HG03139 (cell line): ENCODE data around the gene TEKT5.
"Not testable (repeated sequence)": the region's sequence is repeated elsewhere in the genome, so short reads cannot be mapped to it uniquely, and the experiment has no call there.

Source experiments
- ATAC-seq: cut with Tn5 transposase; IDR thresholded peaks from one replicate; pipeline ENCODE4 v1.9.1; 2021; ENCODE audit not compliant: unreplicated experiment

Gene TEKT5

GRCh38 chr16:10637337-10638037, 57.2 kb downstream of the TEKT5 start:
- no peak for ATAC-seq

DNA sequence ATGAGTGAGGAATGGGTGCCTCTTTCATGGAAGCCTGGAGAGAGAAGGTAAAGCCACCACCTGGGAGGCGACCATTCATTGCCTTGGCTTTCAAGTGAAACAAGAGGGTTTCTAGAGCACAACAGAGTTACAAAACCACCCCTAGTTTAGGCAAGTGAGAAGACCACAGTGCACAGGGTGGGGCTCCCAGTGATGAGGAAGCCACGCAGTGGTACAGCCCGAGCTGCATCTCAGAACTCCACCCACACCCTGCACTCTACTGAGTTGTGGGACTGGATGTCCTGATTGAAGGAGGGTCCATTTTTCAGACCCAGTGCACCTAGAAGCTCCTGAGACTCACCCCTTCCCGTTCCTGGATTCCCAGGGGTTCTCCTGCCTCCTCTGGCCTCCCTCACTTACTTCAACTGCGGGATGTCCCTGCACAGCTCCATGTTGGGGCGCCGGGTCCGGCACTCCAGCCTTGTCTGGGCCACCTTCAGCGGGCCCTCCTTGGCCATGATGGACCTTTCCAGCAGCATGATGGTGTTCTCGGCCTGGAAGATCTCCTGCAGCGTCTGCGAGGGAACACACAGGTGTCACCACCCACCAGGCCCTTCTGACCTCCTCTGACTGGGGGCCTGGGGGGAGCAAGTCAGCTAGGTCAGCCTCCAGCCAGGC, 59.2 kb downstream of the TEKT5 start:
- no peak for ATAC-seq

DNA sequence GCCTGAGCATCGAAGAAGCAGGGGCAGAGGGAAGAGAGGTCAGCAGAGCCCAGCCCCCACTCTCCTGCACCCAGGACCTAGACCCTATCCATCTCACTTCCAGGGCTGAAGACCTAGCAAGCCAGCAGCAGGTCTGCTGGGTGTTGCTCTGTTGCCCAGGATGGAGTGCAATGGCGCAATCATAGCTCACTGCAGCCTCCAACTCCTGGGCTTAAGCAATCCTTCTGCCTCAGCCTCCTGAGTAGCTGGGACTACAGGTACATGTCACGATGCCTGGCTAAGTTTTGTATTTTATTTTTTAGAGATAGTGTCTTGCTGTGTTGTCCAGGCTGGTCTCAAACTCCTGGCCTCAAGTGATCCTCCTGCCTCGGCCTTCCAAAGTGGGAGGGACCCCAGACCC, 61.3 kb downstream of the TEKT5 start:
- ATAC-seq, result not testable (repeated sequence)

- ATAC-seq, result no peak
These were observed 62.8 kb downstream of the TEKT5 start for GRCh38 chr16:10631886-10632285.

DNA sequence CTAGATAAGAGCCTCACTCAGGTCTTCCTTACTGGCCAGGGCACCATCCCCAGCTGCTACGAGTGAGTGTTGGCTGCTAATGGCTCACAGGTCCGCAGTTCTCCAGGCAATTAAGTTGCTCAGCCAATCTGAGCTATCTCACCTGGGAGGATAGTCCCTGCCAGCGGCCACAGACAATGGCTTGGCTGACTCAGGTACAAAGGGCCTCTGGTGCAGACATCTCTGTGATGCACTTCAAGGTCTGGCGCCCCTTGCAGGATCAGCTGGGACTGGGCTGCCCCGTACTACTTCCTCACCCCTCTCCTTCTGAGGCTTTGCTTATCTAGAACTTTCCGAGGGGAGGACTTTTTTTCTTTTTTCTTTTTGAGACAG, 65.2 kb downstream of the TEKT5 start:
- no peak for ATAC-seq

GRCh38 chr16:10625595-10626357, 69.0 kb downstream of the TEKT5 start:
- ATAC-seq, result no peak

- no peak for ATAC-seq
These were observed 70.2 kb downstream of the TEKT5 start for GRCh38 chr16:10624527-10624926.

DNA sequence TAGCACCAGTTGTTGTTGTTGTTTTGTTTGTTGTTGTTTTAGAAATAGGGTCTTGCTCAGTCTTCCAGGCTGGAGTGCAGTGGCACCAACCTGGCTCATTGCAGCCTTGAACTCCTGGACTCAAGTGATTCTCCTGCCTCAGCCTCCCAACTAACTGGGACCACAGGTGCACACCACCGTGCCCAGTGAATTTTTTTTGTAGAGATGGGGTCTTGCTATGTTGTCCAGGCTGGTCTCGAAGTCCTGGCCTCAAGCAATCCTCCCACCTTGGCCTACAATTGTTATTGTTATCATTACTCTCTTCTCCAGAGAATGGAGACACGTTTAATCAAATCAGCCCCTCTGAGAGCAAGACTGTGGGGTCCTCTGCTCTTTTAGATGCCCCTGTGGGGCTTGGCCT, 71.7 kb downstream of the TEKT5 start:
- no peak for ATAC-seq

DNA sequence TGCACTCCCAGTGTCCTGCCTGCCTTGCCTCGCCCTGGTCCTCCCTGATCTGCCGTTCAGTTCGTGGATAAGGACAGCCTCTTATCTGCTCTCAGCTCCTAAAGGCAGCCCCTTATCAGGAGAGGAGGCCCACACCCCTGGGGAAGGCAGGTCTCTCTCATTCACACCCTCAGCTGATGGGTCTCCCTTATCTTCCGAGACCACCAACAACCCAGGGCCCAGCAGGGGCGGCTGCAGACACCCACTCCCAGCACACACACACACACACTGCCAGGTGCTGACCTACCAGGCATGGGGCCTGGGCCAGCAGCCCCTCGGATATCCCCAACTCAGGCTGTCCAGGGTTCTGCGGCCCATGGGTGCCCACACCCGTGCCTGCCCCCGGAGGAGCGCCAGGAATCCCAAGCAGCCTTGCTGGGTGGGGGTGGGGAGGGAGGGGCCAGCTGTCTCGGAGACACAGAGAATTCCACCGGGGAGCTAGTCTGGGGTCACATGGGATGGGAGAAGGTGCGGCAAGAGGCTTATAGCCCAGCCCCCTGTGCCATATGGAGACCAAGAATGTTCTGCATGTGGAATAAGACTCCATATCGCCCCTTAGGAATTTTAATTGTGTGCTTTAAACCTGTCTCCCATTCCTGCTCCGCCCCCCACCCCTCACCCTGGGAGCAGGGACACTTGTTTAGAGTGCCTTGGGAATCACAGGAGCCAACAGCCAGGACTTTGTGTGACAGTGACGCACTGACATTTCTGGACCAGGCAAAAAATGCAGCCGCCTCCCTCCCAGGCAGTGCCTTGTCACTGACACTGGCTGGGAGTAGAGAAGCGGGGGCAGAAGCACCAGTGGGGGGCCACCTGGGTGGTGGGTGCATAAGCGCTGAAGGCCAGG, 72.5 kb downstream of the TEKT5 start:
- no peak for ATAC-seq

DNA sequence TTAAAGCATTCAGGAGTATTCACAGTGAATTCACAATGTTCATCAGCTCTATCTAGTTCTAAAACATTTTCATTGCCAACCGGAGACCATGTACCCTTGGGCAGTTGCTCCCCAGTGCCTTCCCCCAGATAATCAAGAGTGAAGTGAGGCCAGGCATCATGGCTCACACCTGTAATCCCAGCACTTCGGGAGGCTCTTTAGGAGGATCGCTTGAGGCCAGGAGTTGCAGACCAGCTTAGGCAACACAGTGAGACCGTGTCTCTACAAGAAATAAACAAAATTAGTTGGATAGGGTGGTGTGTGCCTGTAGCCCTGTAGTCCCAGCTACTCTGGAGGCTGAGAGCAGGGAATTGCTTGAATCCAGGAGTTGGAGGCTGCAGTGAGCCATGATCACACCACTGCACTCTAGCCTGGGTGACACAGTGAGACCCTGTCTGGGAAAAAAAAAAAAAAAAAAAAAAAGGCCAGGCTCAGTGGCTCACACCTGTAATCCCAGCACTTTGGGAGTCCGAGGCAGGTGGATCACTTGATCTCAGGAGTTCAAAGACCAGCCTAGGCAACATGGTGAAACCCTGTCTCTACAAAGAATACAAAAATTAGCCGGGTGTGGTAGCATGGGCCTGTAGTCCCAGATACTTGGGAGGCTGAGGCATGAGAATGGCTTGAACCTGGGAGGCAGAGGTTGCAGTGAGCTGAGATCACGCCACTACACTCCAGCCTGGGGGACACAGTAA, 73.3 kb downstream of the TEKT5 start:
- not testable (repeated sequence) for ATAC-seq

DNA sequence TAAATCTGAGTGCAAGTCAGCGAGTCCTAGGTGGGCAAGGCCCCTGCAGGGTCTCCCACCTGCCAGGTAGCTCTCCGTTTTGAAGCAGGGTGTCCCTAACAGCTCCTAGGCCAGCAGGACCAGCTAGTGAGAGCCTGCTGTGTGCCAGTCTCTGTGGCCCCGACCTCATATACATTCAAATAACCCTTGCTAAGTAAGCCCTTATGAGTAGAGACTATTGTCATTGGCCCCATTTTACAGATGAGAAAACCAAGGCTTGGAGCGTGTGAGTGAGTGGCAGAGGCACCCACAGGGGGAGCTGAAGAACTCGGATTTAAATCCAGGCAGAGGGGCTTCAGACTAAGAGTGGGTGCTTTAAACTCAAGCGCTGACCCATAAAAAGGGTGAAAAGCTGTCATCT, 74.6 kb downstream of the TEKT5 start:
- no peak for ATAC-seq

GRCh38 chr16:10619271-10619849, 75.4 kb downstream of the TEKT5 start:
- no peak for ATAC-seq

DNA sequence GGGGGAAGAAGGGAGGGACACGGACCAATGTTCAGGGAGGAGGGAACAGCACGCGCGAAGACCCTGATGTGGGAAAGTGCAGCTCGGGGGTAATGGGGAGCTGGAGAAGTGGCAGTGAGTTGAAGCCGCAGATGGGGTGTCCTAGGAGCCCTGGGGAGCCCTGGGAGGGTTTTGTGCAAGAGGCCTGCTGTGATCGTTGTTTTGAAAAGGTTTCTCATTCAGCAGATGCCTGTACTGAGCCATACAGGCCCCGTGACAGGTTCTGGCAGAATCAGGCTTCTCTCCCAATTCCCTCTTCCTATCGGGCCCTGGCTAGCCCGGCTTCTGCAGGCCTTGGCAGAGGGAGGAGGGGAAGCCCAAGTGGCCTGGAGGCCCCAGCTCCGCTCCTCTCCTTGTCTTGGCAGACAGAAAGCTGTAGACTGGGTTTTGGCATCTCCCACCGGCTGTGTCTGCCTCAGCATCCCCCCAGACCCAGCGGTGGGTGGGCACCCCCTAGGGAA, 76.0 kb downstream of the TEKT5 start:
- no peak for ATAC-seq

DNA sequence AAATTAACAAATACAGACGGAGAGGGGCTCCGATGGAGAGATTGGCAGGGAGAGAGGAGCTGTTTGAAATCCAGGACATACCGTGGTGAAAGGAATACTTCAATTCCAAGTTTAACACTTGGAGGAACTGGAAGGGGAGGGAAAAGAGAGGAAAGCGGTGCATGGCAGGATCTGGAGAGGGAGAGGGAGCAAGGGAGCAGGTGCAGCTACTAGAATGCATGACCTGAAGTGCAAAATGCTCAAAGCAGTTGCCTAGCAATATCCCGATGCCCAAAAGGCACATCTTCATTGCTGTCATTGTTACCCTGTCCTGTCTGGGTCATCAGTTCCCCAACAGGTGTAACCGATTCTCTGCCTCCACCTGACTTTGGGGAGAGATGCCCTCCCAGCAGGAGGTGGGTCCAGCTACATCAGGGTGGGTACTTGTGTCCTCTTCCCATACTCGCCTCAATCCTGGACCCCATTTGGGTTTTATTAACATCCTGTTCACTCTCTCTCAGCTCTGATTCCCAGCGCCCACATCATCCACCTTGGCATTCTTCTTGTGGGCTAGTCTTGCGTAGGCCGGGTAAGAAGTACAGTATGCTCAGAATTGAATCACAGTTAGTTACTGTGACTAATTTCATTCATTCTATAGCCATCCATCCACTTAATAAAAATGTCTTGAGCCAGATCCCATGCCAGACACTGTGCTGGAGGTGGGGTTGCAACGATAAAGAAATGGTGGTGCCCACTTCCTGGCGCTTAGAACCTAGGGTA, 76.9 kb downstream of the TEKT5 start:
- no peak for ATAC-seq

DNA sequence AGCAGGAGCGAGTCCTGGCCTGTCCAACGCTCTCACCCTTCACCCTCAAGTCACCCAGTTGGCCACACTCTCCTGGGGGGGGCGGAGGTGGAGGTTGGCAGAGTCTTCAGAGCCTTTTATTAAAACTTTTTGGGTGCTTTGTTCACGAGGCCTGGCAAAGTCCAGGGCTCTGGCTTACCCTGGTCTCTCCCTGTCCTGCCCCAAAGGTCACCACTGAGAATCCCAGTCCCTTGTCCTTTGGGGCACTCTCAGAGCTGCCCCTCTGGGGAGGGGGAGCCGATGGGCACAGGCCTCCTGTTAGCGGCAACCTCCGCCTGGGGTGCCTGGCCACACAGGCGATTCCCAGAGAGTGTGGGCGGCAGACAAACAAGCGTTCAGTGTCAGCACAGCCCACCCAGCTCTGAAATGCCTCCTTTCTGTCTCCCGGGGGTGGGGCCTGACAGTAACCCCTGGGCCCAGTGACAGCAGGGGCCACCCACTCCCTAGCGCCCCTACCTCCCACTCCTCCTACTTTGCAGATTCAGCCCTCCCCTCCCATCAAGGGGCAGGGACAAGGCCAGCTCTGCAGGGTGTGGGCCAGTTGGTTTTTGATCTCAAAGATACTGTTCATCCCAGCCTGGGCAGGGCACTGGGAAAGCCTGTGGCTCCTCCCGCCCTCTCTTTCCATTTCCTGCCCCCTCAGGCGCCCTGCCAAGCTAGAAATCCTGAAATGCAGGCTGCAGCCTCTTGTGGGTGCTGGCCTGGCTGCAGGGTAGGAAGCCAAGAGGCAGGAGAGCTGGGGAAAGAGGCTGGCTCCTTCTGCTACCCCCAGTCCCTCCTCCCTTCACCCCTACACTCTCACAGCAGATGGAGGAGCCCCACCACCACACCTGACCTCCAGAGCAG, 77.7 kb downstream of the TEKT5 start:
- no peak for ATAC-seq

DNA sequence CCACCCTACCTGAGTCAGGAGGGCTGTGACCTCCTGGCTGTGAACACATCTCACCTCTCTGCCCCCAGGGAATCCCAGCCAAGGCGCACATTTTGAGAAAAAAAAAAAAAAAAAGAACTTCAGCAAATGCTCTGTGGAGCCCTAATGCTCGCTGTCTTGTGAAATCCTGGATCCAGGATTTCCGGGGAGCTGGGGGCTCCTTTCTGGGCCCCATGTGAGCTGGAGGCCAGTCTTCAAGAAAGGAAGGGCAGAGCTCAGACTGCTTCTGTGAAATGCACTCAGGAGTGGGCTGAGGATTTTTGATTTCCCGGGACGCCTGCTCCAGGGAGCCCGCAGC, 78.3 kb downstream of the TEKT5 start:
- ATAC-seq, result no peak

DNA sequence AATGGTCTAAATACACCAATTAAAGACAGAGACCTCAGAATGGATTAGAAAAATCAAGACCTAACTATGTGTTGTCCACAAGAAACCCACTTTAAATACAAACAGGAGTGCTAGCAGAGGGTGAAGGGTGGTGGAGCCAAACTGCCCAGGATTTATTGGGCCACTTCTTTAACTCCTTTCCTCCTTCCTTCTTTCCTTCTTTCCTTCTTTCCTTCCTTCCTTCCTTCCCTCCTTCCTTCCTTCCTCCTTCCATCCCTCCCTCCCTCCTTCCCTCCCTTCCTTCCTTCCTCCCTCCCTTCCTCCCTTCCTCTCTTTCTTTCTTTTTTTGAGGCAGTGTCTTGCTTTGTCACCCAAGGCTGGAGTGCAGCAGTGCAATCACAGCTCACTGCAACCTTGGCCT, 80.0 kb downstream of the TEKT5 start:
- no peak for ATAC-seq

GRCh38 chr16:10613785-10614485, 80.8 kb downstream of the TEKT5 start:
- no peak for ATAC-seq
